PC-9 (cell line): ENCODE results near the gene ANKRD10. TPM values are rescaled to one million over a fixed set of nuclear protein-coding genes. Genes with fewer than 3 reads are reported as not detected.

Source experiments
- BruUV-seq: library from RNA; stranded (reverse); fragments of 400-500 nt; replicated peaks from 2 replicates; lab custom pipeline; 2021; lab: Mats Ljungman, UMichigan
- CTCF ChIA-PET: fragments of 300-600 bp; sonication (Branson Sonifier 250); formaldehyde crosslinking; loops from one replicate; lab custom pipeline; 2022; ENCODE audit warnings: antibody characterized with exemption; lab: Charles Lee
- POLR2A ChIA-PET: fragments of 300-600 bp; sonication (Branson Sonifier 250); formaldehyde crosslinking; loops from one replicate; lab custom pipeline; 2022; ENCODE audit warnings: antibody characterized with exemption; ENCODE audit not compliant: unreplicated experiment; lab: Charles Lee
- DNase-seq, 2 experiments: peaks; one replicate each; pipeline versions ENCODE4 v3.0.0 to v3.0.0-alpha.2; 2015 to 2022; ENCODE audit warnings: mixed read lengths in 1 of 2
- H2AFZ ChIP-seq: fragments of 200-600 bp; sonication (generic); 2 replicates; pipeline ENCODE4 v1.8.1; 2017; ENCODE audit warnings: antibody characterized with exemption
- H3F3A ChIP-seq: fragments of 200-600 bp; sonication (generic); 2 replicates; pipeline ENCODE4 v1.8.1; 2017; ENCODE audit warnings: antibody characterized with exemption, mild to moderate bottlenecking, low read depth; ENCODE audit not compliant: insufficient read depth
- H3K27ac ChIP-seq: fragments of 200-600 bp; sonication (generic); 2 replicates; pipeline ENCODE4 v1.6.1; 2016; ENCODE audit warnings: mixed run types
- H3K27me3 ChIP-seq: fragments of 200-600 bp; sonication (generic); 2 replicates; pipeline ENCODE4 v1.6.1; 2016; ENCODE audit warnings: low read depth, mixed run types; ENCODE audit not compliant: insufficient read depth
- H3K36me3 ChIP-seq: fragments of 200-600 bp; sonication (generic); 2 replicates; pipeline ENCODE4 v1.6.1; 2016; ENCODE audit warnings: low read depth, mixed run types
- H3K4me1 ChIP-seq: fragments of 200-600 bp; sonication (generic); replicated peaks from 2 replicates; pipeline ENCODE4 v1.6.1; 2016; ENCODE audit warnings: mixed run types; ENCODE audit not compliant: insufficient read depth
- H3K4me2 ChIP-seq: fragments of 200-600 bp; sonication (generic); 2 replicates; pipeline ENCODE4 v1.6.1; 2017; ENCODE audit warnings: mixed run types
- H3K4me3 ChIP-seq: fragments of 200-600 bp; sonication (generic); 2 replicates; pipeline ENCODE4 v1.6.1; 2016; ENCODE audit warnings: mixed run types
- H3K79me2 ChIP-seq: fragments of 200-600 bp; sonication (generic); 2 replicates; pipeline ENCODE4 v1.6.1; 2017; ENCODE audit warnings: low read depth, mixed run types
- H3K9me2 ChIP-seq: fragments of 200-600 bp; sonication (generic); 2 replicates; pipeline ENCODE4 v1.8.1; 2017; ENCODE audit warnings: mild to moderate bottlenecking; ENCODE audit not compliant: insufficient read depth
- H3K9me3 ChIP-seq: fragments of 200-600 bp; sonication (generic); 2 replicates; pipeline ENCODE4 v1.8.1; 2016; ENCODE audit warnings: low read depth; ENCODE audit not compliant: insufficient read depth
- H4K20me1 ChIP-seq: fragments of 200-600 bp; sonication (generic); 2 replicates; pipeline ENCODE4 v1.8.1; 2017; ENCODE audit not compliant: insufficient read depth
- CTCF ChIP-seq: fragments of 200-600 bp; sonication (generic); conservative IDR thresholded peaks from 2 replicates; pipeline ENCODE4 v1.6.1; 2017; ENCODE audit warnings: mixed run types, antibody characterized with exemption, mild to moderate bottlenecking, moderate library complexity
- EZH2 ChIP-seq: fragments of 200-600 bp; sonication (generic); IDR thresholded peaks from 2 replicates; pipeline ENCODE4 v1.8.0; 2017; ENCODE audit warnings: antibody characterized with exemption, low read depth
- intact Hi-C: fragments of 100-400 bp; cut with micrococcal nuclease; formaldehyde crosslinking; loops from one replicate; pipeline ENCODE4 v1.10.0; 2022; ENCODE audit not compliant: unreplicated experiment
- total RNA-seq: library from RNA; stranded (reverse); gene quantifications from 2 replicates; pipeline ENCODE4 v1.2.3, GENCODE V29; 2021

Gene ANKRD10
- total RNA-seq, 1 experiment from 2014 or later, result 155 TPM

DNA sequence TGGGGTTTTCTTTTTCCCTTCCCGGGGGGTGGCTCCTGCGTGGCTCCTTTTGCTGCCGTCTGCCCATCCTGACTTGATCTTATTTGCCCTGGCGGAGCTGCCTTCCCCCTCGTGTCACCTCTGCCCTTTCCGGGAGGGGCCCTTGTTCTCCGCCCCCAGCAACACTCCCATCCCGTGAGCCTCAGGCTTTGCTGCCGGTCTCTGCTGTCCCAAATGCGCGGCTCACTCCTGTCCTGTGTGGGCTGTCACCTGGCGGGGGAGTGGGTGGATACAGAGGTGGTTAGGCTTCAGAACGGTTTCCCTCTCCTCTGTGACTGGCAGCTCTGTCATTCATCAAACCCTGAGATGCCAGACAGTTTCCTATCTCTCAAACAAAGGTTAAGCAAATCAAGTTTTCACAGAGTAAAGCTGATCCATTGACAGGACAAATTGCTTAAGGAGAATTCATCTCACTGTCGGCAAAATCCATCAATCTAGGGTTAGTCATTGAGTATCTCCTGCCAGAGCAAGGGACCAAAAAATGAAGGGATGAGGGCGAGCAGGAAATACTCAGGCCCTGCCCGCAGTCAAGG is 84.0 kb downstream of the ANKRD10 start:
- no peak overlapping the region for H3K27ac ChIP-seq
- no peaks in the 10 kb centered on the region for H3K36me3 ChIP-seq
- H3K79me2 ChIP-seq, result no peaks in the 10 kb centered on the region
- no TSS peak for BruUV-seq
- H3K4me1 ChIP-seq, result no peaks in the 10 kb centered on the region
- no peak for TF ChIP-seq CTCF
- no peak for TF ChIP-seq EZH2
- no peak overlapping the region for H2AFZ ChIP-seq
- H3K4me3 ChIP-seq, result no peak overlapping the region
- no peaks in the 10 kb centered on the region for H3K9me2 ChIP-seq
- H3K4me2 ChIP-seq, result no peak overlapping the region
- H3F3A ChIP-seq, result no peaks in the 10 kb centered on the region
- CTCF ChIA-PET, result no interaction called here
- peaks cover 20% of the 10 kb centered on the region; the same call in 1 of the 2 replicates for H3K27me3 ChIP-seq
- no peak for DNase-seq
- POLR2A ChIA-PET, result no interaction called here
- intact Hi-C loops, result no loop called here
- H3K9me3 ChIP-seq, result no peaks in the 10 kb centered on the region
- no peaks in the 10 kb centered on the region for H4K20me1 ChIP-seq

DNA sequence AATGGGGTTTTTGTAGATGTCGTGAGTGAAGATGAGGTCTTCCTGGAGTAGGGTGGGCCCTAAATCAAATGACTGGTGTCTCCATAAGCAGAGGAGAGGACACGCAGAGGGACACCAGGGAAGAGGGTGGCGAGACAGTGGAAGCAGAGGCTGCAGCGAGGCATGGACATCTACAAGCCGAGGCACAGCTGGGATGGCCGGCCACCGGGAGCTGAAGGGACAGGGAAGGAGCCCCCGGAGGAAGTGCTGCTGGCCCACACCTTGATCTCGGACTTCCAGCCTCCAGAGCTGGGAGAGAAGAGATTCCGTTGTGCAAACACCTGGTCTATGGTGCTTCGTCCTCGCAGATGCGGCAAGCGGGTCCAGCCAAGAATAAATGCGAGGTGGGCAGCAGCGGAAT is 84.5 kb downstream of the ANKRD10 start:
- Histone ChIP-seq H3K9me3 (no peaks in the 10 kb centered on the region), H2AFZ (no peak overlapping the region), H3F3A (no peaks in the 10 kb centered on the region), H3K79me2 (no peaks in the 10 kb centered on the region), H3K36me3 (no peaks in the 10 kb centered on the region), H3K4me3 (no peak overlapping the region), H3K9me2 (no peaks in the 10 kb centered on the region), H3K27ac (no peak overlapping the region), H4K20me1 (no peaks in the 10 kb centered on the region), H3K4me1 (no peaks in the 10 kb centered on the region), H3K4me2 (no peak overlapping the region), H3K27me3 (peaks cover 16% of the 10 kb centered on the region; the same call in 1 of the 2 replicates)
- ChIA-PET POLR2A (no interaction called here), CTCF (no interaction called here)
- no TSS peak for BruUV-seq
- intact Hi-C loops, result no loop called here
- no peak for DNase-seq
- TF ChIP-seq EZH2 (no peak), CTCF (no peak)

GRCh38 chr13:110829486-110829885 is 85.4 kb downstream of the ANKRD10 start:
- H3K79me2 ChIP-seq, result no peaks in the 10 kb centered on the region
- peaks cover 16% of the 10 kb centered on the region; the same call in 1 of the 2 replicates for H3K27me3 ChIP-seq
- H3K4me2 ChIP-seq, result no peak overlapping the region
- H3F3A ChIP-seq, result no peaks in the 10 kb centered on the region
- ChIA-PET CTCF (no interaction called here), POLR2A (no interaction called here)
- H3K9me2 ChIP-seq, result no peaks in the 10 kb centered on the region
- TF ChIP-seq CTCF (no peak), EZH2 (no peak)
- H3K4me1 ChIP-seq, result no peaks in the 10 kb centered on the region
- no peak overlapping the region for H3K27ac ChIP-seq
- H3K4me3 ChIP-seq, result no peak overlapping the region
- H4K20me1 ChIP-seq, result no peaks in the 10 kb centered on the region
- DNase-seq, result no peak
- H2AFZ ChIP-seq, result no peak overlapping the region
- H3K9me3 ChIP-seq, result no peaks in the 10 kb centered on the region
- no peaks in the 10 kb centered on the region for H3K36me3 ChIP-seq
- no TSS peak for BruUV-seq
- intact Hi-C loops, result no loop called here
